ENCODE results near the gene TNPO2.
A peak's percentile ranks its signal among the peaks of the same experiment; 100 is the strongest.

The TNPO2 gene

DNA sequence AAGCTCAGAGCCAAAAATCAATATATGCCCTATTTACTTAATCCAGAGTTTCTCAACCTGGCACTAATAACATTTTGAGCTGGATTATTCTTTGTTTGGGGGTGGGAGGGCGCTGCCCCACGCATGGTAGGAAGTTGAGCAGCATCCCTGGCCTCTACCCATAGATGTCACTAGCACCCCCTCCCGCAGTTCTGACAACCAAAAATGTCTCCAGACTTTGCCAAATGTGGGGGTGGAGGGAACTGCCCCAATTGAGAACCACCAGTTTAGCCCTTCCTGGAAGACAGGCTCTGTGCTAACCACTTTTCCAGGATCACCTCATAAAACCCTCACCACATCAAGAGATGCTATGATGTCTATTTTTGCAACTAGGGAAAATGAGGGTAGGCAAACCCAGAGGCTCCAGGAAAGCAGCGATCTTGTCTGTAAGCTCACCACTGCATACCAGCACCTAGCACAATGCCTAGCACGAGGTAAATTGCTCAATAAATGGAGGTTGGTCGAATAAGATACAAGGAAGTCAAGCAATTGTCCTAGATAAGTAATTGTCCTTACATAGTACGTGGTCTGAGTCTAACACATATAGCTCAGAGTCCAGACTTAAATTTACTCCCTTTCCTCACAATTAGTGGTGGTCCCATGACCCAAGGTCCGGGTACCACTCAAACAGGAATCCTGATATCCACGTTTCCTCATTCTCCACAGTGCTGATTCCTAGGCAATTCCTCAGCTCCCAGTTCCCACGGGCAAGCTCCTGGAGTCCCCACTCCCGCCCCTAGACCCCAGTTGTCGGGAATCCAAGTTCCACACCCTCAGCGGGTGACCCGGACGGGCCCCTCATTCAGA, 9.9 kb upstream of the TNPO2 start:
- Histone ChIP-seq H3K27me3 (ENCODE audit: insufficient read depth, poor library complexity, severe bottlenecking) (no peaks in the 10 kb centered on the region), H3K27ac (replicated peaks) (peak overlapping the region; percentile 93), H3K4me3 (replicated peaks; ENCODE audit: insufficient read depth, low read length) (peak overlapping the region; percentile 87)
- TF ChIP-seq, protein P1, sequence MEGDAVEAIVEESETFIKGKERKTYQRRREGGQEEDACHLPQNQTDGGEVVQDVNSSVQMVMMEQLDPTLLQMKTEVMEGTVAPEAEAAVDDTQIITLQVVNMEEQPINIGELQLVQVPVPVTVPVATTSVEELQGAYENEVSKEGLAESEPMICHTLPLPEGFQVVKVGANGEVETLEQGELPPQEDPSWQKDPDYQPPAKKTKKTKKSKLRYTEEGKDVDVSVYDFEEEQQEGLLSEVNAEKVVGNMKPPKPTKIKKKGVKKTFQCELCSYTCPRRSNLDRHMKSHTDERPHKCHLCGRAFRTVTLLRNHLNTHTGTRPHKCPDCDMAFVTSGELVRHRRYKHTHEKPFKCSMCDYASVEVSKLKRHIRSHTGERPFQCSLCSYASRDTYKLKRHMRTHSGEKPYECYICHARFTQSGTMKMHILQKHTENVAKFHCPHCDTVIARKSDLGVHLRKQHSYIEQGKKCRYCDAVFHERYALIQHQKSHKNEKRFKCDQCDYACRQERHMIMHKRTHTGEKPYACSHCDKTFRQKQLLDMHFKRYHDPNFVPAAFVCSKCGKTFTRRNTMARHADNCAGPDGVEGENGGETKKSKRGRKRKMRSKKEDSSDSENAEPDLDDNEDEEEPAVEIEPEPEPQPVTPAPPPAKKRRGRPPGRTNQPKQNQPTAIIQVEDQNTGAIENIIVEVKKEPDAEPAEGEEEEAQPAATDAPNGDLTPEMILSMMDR (IDR thresholded peaks at IDR 0.05; ENCODE audit: insufficient read depth, low read length), result peak; percentile 41
- TF ChIP-seq, protein P2, sequence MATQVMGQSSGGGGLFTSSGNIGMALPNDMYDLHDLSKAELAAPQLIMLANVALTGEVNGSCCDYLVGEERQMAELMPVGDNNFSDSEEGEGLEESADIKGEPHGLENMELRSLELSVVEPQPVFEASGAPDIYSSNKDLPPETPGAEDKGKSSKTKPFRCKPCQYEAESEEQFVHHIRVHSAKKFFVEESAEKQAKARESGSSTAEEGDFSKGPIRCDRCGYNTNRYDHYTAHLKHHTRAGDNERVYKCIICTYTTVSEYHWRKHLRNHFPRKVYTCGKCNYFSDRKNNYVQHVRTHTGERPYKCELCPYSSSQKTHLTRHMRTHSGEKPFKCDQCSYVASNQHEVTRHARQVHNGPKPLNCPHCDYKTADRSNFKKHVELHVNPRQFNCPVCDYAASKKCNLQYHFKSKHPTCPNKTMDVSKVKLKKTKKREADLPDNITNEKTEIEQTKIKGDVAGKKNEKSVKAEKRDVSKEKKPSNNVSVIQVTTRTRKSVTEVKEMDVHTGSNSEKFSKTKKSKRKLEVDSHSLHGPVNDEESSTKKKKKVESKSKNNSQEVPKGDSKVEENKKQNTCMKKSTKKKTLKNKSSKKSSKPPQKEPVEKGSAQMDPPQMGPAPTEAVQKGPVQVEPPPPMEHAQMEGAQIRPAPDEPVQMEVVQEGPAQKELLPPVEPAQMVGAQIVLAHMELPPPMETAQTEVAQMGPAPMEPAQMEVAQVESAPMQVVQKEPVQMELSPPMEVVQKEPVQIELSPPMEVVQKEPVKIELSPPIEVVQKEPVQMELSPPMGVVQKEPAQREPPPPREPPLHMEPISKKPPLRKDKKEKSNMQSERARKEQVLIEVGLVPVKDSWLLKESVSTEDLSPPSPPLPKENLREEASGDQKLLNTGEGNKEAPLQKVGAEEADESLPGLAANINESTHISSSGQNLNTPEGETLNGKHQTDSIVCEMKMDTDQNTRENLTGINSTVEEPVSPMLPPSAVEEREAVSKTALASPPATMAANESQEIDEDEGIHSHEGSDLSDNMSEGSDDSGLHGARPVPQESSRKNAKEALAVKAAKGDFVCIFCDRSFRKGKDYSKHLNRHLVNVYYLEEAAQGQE (IDR thresholded peaks at IDR 0.05; ENCODE audit: insufficient replicate concordance, low read depth), result no peak
- TF ChIP-seq POLR2AphosphoS5 (IDR thresholded peaks at IDR 0.05; ENCODE audit: low read depth), result no peak
- peak in 1 of 2 experiments; percentile 78 for DNase-seq (ENCODE audit: low read depth in 1 of 2, low spot score in 1 of 2)

GRCh38 chr19:12731337-12731736, 7.6 kb upstream of the TNPO2 start:
- Histone ChIP-seq H3K27me3 (ENCODE audit: insufficient read depth, poor library complexity, severe bottlenecking) (no peaks in the 10 kb centered on the region), H3K27ac (replicated peaks) (no peak overlapping the region), H3K4me3 (replicated peaks; ENCODE audit: insufficient read depth, low read length) (no peak overlapping the region)
- DNase-seq (ENCODE audit: low read depth in 1 of 2, low spot score in 1 of 2), result no peak
- TF ChIP-seq, protein P2 (IDR thresholded peaks at IDR 0.05; ENCODE audit: insufficient replicate concordance, low read depth), result no peak
- TF ChIP-seq, protein P1 (IDR thresholded peaks at IDR 0.05; ENCODE audit: insufficient read depth, low read length), result no peak
- TF ChIP-seq SPI1 (IDR thresholded peaks at IDR 0.05; ENCODE audit: borderline replicate concordance, low read depth), result no peak
- TF ChIP-seq GABPA (IDR thresholded peaks at IDR 0.05; ENCODE audit: low read depth), result no peak
- TF ChIP-seq POLR2AphosphoS5 (IDR thresholded peaks at IDR 0.05; ENCODE audit: low read depth), result no peak

GRCh38 chr19:12730064-12730463, 6.3 kb upstream of the TNPO2 start:
- no peak overlapping the region for H3K27ac ChIP-seq (replicated peaks)
- TF ChIP-seq SPI1 (IDR thresholded peaks at IDR 0.05; ENCODE audit: borderline replicate concordance, low read depth), result peak; percentile 96
- TF ChIP-seq, protein P1 (IDR thresholded peaks at IDR 0.05; ENCODE audit: insufficient read depth, low read length), result no peak
- no peak for TF ChIP-seq GABPA (IDR thresholded peaks at IDR 0.05; ENCODE audit: low read depth)
- no peak for TF ChIP-seq POLR2AphosphoS5 (IDR thresholded peaks at IDR 0.05; ENCODE audit: low read depth)
- TF ChIP-seq, protein P2 (IDR thresholded peaks at IDR 0.05; ENCODE audit: insufficient replicate concordance, low read depth), result no peak
- peak in 1 of 2 experiments; percentile 80 for DNase-seq (ENCODE audit: low read depth in 1 of 2, low spot score in 1 of 2)
- H3K27me3 ChIP-seq (ENCODE audit: insufficient read depth, poor library complexity, severe bottlenecking), result no peaks in the 10 kb centered on the region
- H3K4me3 ChIP-seq (replicated peaks; ENCODE audit: insufficient read depth, low read length), result no peak overlapping the region
